KMS-11 (cell line): ENCODE results near the gene TOMM20.

Experiments used
- H2AFZ ChIP-seq: fragments of 200-600 bp; sonication (generic); 2 replicates; pipeline ENCODE4 v1.6.1; 2016; ENCODE audit warnings: antibody characterized with exemption, mixed run types, low read depth
- H3K27ac ChIP-seq: fragments of 200-600 bp; sonication (generic); 2 replicates; pipeline ENCODE4 v1.6.1; 2016; ENCODE audit warnings: mild to moderate bottlenecking, mixed run types
- H3K27me3 ChIP-seq: fragments of 200-600 bp; sonication (generic); 2 replicates; pipeline ENCODE4 v1.6.1; 2017; ENCODE audit warnings: mild to moderate bottlenecking, low read depth, mixed run types, moderate library complexity; ENCODE audit not compliant: insufficient read depth
- H3K36me3 ChIP-seq: fragments of 200-600 bp; sonication (generic); 2 replicates; pipeline ENCODE4 v1.6.1; 2017; ENCODE audit warnings: mild to moderate bottlenecking, mixed run types; ENCODE audit not compliant: insufficient read depth
- H3K4me1 ChIP-seq: fragments of 200-600 bp; sonication (generic); 2 replicates; pipeline ENCODE4 v1.6.1; 2016; ENCODE audit warnings: mild to moderate bottlenecking, low read depth, mixed run types; ENCODE audit not compliant: poor library complexity, severe bottlenecking
- H3K4me2 ChIP-seq: fragments of 200-600 bp; sonication (generic); 2 replicates; pipeline ENCODE4 v1.7.0; 2016; ENCODE audit warnings: mild to moderate bottlenecking, mixed run types
- H3K4me3 ChIP-seq: fragments of 200-600 bp; sonication (generic); IDR thresholded peaks from 2 replicates; pipeline ENCODE4 v1.6.1; 2017; ENCODE audit warnings: low read depth, low read length, mixed read lengths; ENCODE audit not compliant: insufficient read depth
- H3K79me2 ChIP-seq: fragments of 200-600 bp; sonication (generic); 2 replicates; pipeline ENCODE4 v1.6.1; 2016; ENCODE audit warnings: low read depth, mixed run types; ENCODE audit not compliant: insufficient read depth
- H3K9ac ChIP-seq: fragments of 200-600 bp; sonication (generic); 2 replicates; pipeline ENCODE4 v1.6.1; 2016; ENCODE audit warnings: mild to moderate bottlenecking, mixed run types
- H4K20me1 ChIP-seq: fragments of 200-600 bp; sonication (generic); 2 replicates; pipeline ENCODE4 v1.6.1; 2016; ENCODE audit warnings: mild to moderate bottlenecking, mixed run types; ENCODE audit not compliant: insufficient read depth
- CTCF ChIP-seq: fragments of 200-600 bp; sonication (generic); conservative IDR thresholded peaks from 2 replicates; pipeline ENCODE4 v1.6.1; 2017; ENCODE audit warnings: low read depth, mild to moderate bottlenecking, antibody characterized with exemption, low read length, moderate library complexity, mixed read lengths

TOMM20 gene

GRCh38 chr1:235063068-235063765, 65.4 kb downstream of the TOMM20 start:
- no peaks in the 10 kb centered on the region for H3K27me3 ChIP-seq
- no peak overlapping the region for H3K9ac ChIP-seq
- TF ChIP-seq CTCF = no peak
- H3K4me1 ChIP-seq = peaks cover 8% of the 10 kb centered on the region
- no peak overlapping the region for H3K4me2 ChIP-seq
- H4K20me1 ChIP-seq = no peaks in the 10 kb centered on the region
- H3K4me3 ChIP-seq = no peak overlapping the region
- H3K36me3 ChIP-seq = no peaks in the 10 kb centered on the region
- H3K27ac ChIP-seq = no peak overlapping the region
- H3K79me2 ChIP-seq = no peaks in the 10 kb centered on the region
- H2AFZ ChIP-seq = no peak overlapping the region

DNA sequence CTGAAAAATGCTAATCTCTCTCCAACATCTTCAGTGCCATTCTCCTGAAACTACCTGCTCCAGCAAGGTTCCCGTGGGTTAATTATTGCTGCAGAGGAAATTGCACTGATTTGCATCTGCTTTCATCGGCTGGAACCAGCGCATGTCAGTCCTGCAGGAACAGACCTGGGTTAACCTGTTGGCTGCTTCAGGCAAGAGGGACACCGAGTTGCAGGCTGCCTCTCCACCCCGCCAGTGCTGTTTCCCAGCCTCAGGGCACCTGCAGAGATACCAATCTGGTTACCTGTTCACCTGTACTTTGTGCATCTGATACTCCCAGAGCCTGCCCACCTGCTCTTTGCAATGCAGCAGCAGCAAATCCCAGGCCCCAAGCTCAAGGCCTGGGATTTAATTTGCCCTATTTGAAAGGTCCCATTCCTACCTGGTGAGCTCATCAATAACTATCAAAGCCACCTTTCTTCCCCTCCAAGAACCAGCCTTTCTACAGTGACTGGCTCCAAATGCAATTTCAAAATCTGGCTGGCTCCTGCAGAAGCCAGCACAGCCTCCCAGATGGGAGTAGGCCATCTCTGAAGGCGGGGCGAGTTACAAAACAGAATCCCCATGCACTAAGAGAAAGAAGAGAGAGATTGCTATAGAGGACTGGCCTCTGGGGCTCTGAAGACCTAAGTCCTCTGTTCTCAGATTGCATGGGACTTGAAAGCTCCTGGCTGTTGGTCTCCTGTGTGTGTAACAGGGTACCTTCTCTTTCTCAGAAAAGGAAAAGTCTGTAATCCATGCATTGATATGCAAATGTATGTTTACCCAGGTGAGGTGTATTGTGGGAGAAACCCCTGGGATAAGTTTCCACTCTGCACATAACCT, 67.8 kb downstream of the TOMM20 start:
- peaks cover 8% of the 10 kb centered on the region for H3K4me1 ChIP-seq
- no peak overlapping the region for H3K4me2 ChIP-seq
- no peaks in the 10 kb centered on the region for H3K27me3 ChIP-seq
- H3K9ac ChIP-seq = no peak overlapping the region
- H3K27ac ChIP-seq = no peak overlapping the region
- no peaks in the 10 kb centered on the region for H4K20me1 ChIP-seq
- no peak for TF ChIP-seq CTCF
- H3K36me3 ChIP-seq = no peaks in the 10 kb centered on the region
- no peak overlapping the region for H2AFZ ChIP-seq
- H3K4me3 ChIP-seq = no peak overlapping the region
- H3K79me2 ChIP-seq = no peaks in the 10 kb centered on the region
